IMR-90 (cell line): Measurements from ENCODE around the gene MYL10. TPM values are rescaled to one million over a fixed set of nuclear protein-coding genes. Genes with fewer than 3 reads are reported as not detected.

ENCODE experiments used
- ATAC-seq: fragments of 200-7000 bp; cut with Tn5 transposase; 2 replicates; pipeline ENCODE4 v1.9.1; 2020; ENCODE audit warnings: low read depth, mild to moderate bottlenecking, moderate library complexity
- BruUV-seq: library from RNA; stranded (reverse); fragments of 400-500 nt; replicated peaks from 2 replicates; lab custom pipeline; 2021; lab: Mats Ljungman, UMichigan
- CTCF ChIA-PET: fragments of 300-600 bp; formaldehyde crosslinking; extraction: SDS; loops from one replicate; lab custom pipeline; 2021; ENCODE audit warnings: antibody characterized with exemption; lab: Yijun Ruan, JAX
- POLR2A ChIA-PET: fragments of 300-600 bp; sonication (Branson Sonifier 250); formaldehyde crosslinking; loops from one replicate; lab custom pipeline; 2022; ENCODE audit warnings: antibody characterized with exemption; ENCODE audit not compliant: unreplicated experiment; lab: Charles Lee
- DNase-seq: peaks from one replicate; pipeline ENCODE4 v3.0.0; 2013
- H2AFZ ChIP-seq: replicated peaks from 2 replicates; pipeline ENCODE3; 2013; ENCODE audit warnings: low read length, mild to moderate bottlenecking; ENCODE audit not compliant: poor library complexity
- H2AK5ac ChIP-seq: 2 replicates; pipeline ENCODE4 v1.6.1; 2013; ENCODE audit warnings: low read depth, low read length, inconsistent platforms
- H2AK9ac ChIP-seq: replicated peaks from 2 replicates; pipeline ENCODE3; 2013; ENCODE audit warnings: mild to moderate bottlenecking, low read depth, low read length, moderate library complexity; ENCODE audit not compliant: poor library complexity
- H2BK120ac ChIP-seq: 2 replicates; pipeline ENCODE4 v1.6.1; 2013; ENCODE audit warnings: low read depth, low read length, inconsistent platforms
- H2BK15ac ChIP-seq: 3 replicates; pipeline ENCODE4 v1.6.1; 2013; ENCODE audit warnings: low read depth, low read length, inconsistent platforms
- H2BK20ac ChIP-seq: 2 replicates; pipeline ENCODE4 v1.6.1; 2013; ENCODE audit warnings: low read depth, mild to moderate bottlenecking, inconsistent platforms, low read length, moderate library complexity
- H2BK5ac ChIP-seq: 2 replicates; pipeline ENCODE4 v1.6.1; 2013; ENCODE audit warnings: mild to moderate bottlenecking, low read depth, low read length, inconsistent platforms; ENCODE audit not compliant: poor library complexity, severe bottlenecking
- H3K14ac ChIP-seq: replicated peaks from 2 replicates; pipeline ENCODE4 v1.6.1; 2013; ENCODE audit warnings: low read depth, low read length, inconsistent platforms
- H3K18ac ChIP-seq: 2 replicates; pipeline ENCODE4 v1.6.1; 2013; ENCODE audit warnings: low read depth, low read length, control low read depth
- H3K23ac ChIP-seq: 2 replicates; pipeline ENCODE4 v1.6.1; 2013; ENCODE audit warnings: low read depth, low read length, inconsistent platforms
- H3K27ac ChIP-seq: 2 replicates; pipeline ENCODE4 v1.5.1; 2013; ENCODE audit warnings: mild to moderate bottlenecking, control low read depth, low read length; ENCODE audit not compliant: insufficient read depth
- H3K27me3 ChIP-seq: 2 replicates; pipeline ENCODE4 v1.6.1; 2013; ENCODE audit warnings: low read length; ENCODE audit not compliant: control insufficient read depth, insufficient read depth
- H3K36me3 ChIP-seq: 2 replicates; pipeline ENCODE4 v1.6.1; 2013; ENCODE audit warnings: low read length, mixed read lengths; ENCODE audit not compliant: control insufficient read depth, insufficient read depth
- H3K4ac ChIP-seq: 2 replicates; pipeline ENCODE4 v1.6.1; 2013; ENCODE audit warnings: low read depth, low read length, inconsistent platforms
- H3K4me1 ChIP-seq: 2 replicates; pipeline ENCODE4 v1.6.1; 2013; ENCODE audit warnings: low read length, mixed read lengths; ENCODE audit not compliant: control insufficient read depth, insufficient read depth
- H3K4me2 ChIP-seq: 2 replicates; pipeline ENCODE4 v1.6.1; 2013; ENCODE audit warnings: low read depth, mild to moderate bottlenecking, control low read depth, low read length, moderate library complexity
- H3K4me3 ChIP-seq: 2 replicates; pipeline ENCODE4 v1.5.1; 2013; ENCODE audit warnings: low read depth, mild to moderate bottlenecking, control low read depth, low read length, moderate library complexity; ENCODE audit not compliant: insufficient read depth
- H3K56ac ChIP-seq: 2 replicates; pipeline ENCODE4 v1.6.1; 2013; ENCODE audit warnings: low read length, inconsistent platforms; ENCODE audit not compliant: insufficient read depth; ENCODE audit errors: extremely low read depth
- H3K79me1 ChIP-seq, 2 experiments: 2 replicates each; pipeline ENCODE4 v1.6.1; 2013; ENCODE audit warnings: low read length in 2 of 2, inconsistent platforms in 1 of 2, low read depth in 1 of 2
- H3K9ac ChIP-seq: 2 replicates; pipeline ENCODE4 v1.6.1; 2013; ENCODE audit warnings: low read depth, low read length, control low read depth
- H3K9me1 ChIP-seq: 2 replicates; pipeline ENCODE4 v1.6.1; 2013; ENCODE audit warnings: low read length, inconsistent platforms; ENCODE audit not compliant: insufficient read depth
- H3K9me3 ChIP-seq: 2 replicates; pipeline ENCODE4 v1.6.1; 2013; ENCODE audit warnings: low read length; ENCODE audit not compliant: control insufficient read depth, insufficient read depth
- H4K20me1 ChIP-seq: 2 replicates; pipeline ENCODE4 v1.6.1; 2013; ENCODE audit warnings: low read length, inconsistent platforms; ENCODE audit not compliant: insufficient read depth
- H4K5ac ChIP-seq: 2 replicates; pipeline ENCODE4 v1.6.1; 2013; ENCODE audit warnings: mild to moderate bottlenecking, low read depth, low read length, control low read depth
- H4K8ac ChIP-seq, 2 experiments: 2 replicates each; pipeline ENCODE4 v1.6.1; 2013; ENCODE audit warnings: low read depth in 2 of 2, low read length in 2 of 2, control low read depth in 1 of 2, inconsistent platforms in 1 of 2
- H4K91ac ChIP-seq: 2 replicates; pipeline ENCODE4 v1.6.1; 2013; ENCODE audit warnings: low read depth, low read length, inconsistent platforms; ENCODE audit not compliant: insufficient read depth
- BHLHE40 ChIP-seq: fragments of 150-350 bp; IDR thresholded peaks from 2 replicates; pipeline ENCODE4 v1.6.1; 2016; ENCODE audit warnings: mild to moderate bottlenecking, low read depth, low read length
- CEBPB ChIP-seq: IDR thresholded peaks from 2 replicates; pipeline ENCODE4 v1.6.1; 2012; ENCODE audit warnings: low read depth, low read length, improper control_type of control experiment
- CHD1 ChIP-seq: IDR thresholded peaks from 2 replicates; pipeline ENCODE4 v1.6.1; 2012; ENCODE audit warnings: low read depth, low read length, improper control_type of control experiment
- CTCF ChIP-seq: conservative IDR thresholded peaks from 2 replicates; pipeline ENCODE4 v1.5.1; 2012; ENCODE audit warnings: mild to moderate bottlenecking, low read depth, low read length, improper control_type of control experiment
- ELK1 ChIP-seq: fragments of 150-350 bp; IDR thresholded peaks from 2 replicates; pipeline ENCODE4 v1.6.1; 2016; ENCODE audit warnings: low read depth, mild to moderate bottlenecking, low read length, moderate library complexity, borderline replicate concordance
- MAFK ChIP-seq: IDR thresholded peaks from 2 replicates; pipeline ENCODE4 v1.6.1; 2012; ENCODE audit warnings: low read depth, low read length, improper control_type of control experiment
- MXI1 ChIP-seq: IDR thresholded peaks from 2 replicates; pipeline ENCODE4 v1.6.1; 2012; ENCODE audit warnings: low read depth, mild to moderate bottlenecking, low read length, moderate library complexity, borderline replicate concordance
- POLR2A ChIP-seq: IDR thresholded peaks from 2 replicates; pipeline ENCODE4 v1.6.1; 2012; ENCODE audit warnings: mild to moderate bottlenecking, low read depth, low read length
- RCOR1 ChIP-seq: IDR thresholded peaks from 2 replicates; pipeline ENCODE4 v1.6.1; 2012; ENCODE audit warnings: mild to moderate bottlenecking, low read length, improper control_type of control experiment; ENCODE audit not compliant: insufficient replicate concordance
- SMC3 ChIP-seq: fragments of 150-350 bp; IDR thresholded peaks from 2 replicates; pipeline ENCODE4 v1.6.1; 2016; ENCODE audit warnings: low read depth, mild to moderate bottlenecking, antibody characterized with exemption, low read length, moderate library complexity
- USF2 ChIP-seq: fragments of 150-350 bp; IDR thresholded peaks from 2 replicates; pipeline ENCODE4 v1.6.1; 2017; ENCODE audit warnings: mild to moderate bottlenecking, antibody characterized with exemption, low read length, low read depth
- WGBS, 2 experiments: methylation state at CpG; one replicate each; pipeline versions ENCODE4 v1.1.5 to v1.1.7; 2013; ENCODE audit warnings: missing lambda C conversion rate in 2 of 2; ENCODE audit not compliant: insufficient read length in 1 of 2; ENCODE audit errors: extremely low coverage in 2 of 2; 5-methylcytosine and 5-hydroxymethylcytosine counted together
- dilution Hi-C: fragments of 300-500 bp; cut with HindIII; formaldehyde crosslinking; loops from one replicate; pipeline ENCODE4 v1.14.3; 2018; ENCODE audit warnings: low sequenced_read_pairs; ENCODE audit not compliant: unreplicated experiment
- in situ Hi-C: fragments of 300-500 bp; cut with MboI; formaldehyde crosslinking; loops from 3 replicates; pipeline ENCODE4 v1.14.3; 2019; ENCODE audit warnings: low sequenced_read_pairs, inconsistent platforms, mixed read lengths
- intact Hi-C: fragments of 100-400 bp; cut with micrococcal nuclease; formaldehyde crosslinking; loops from 2 replicates; pipeline ENCODE4 v1.10.0; 2022
- polyA plus RNA-seq, 3 experiments: library from polyadenylated mRNA; depleted of rRNA; stranded (reverse); fragments of >200 nt; gene quantifications; 2 replicates each; pipeline ENCODE4 v1.2.3, GENCODE V29; 2012; ENCODE audit warnings: low replicate concordance in 1 of 3
- total RNA-seq: library from RNA; depleted of rRNA; stranded (reverse); fragments of >200 nt; gene quantifications from 2 replicates; pipeline ENCODE4 v1.2.3, GENCODE V29; 2012

MYL10 gene
- total and polyA plus RNA-seq, 2 of the 4 experiments (the other 2 are of a cell fraction), result not detected

GRCh38 chr7:101624246-101625001, 4.7 kb downstream of the MYL10 start:
- H3K4me1 ChIP-seq, result no peaks in the 10 kb centered on the region
- dilution Hi-C loops (no loop called here), intact Hi-C loops (no loop called here), in situ Hi-C loops (no loop called here)
- no peak overlapping the region for H2BK15ac ChIP-seq
- no peak overlapping the region for H3K4me3 ChIP-seq
- H4K20me1 ChIP-seq, result no peaks in the 10 kb centered on the region; the same call in 1 of the 2 replicates
- H2AK9ac ChIP-seq, result peak overlapping the region; percentile 42
- H3K27ac ChIP-seq, result no peak overlapping the region
- H3K14ac ChIP-seq, result no peak overlapping the region
- ATAC-seq (peak; percentile 56), DNase-seq (no peak)
- H2AK5ac ChIP-seq, result no peak overlapping the region
- no peak overlapping the region for H3K23ac ChIP-seq
- no peak overlapping the region for H4K5ac ChIP-seq
- no peaks in the 10 kb centered on the region for H3K79me1 ChIP-seq
- H3K27me3 ChIP-seq, result peaks cover 33% of the 10 kb centered on the region
- CTCF ChIA-PET, result no interaction called here
- H2BK5ac ChIP-seq, result no peak overlapping the region
- H2BK120ac ChIP-seq, result no peak overlapping the region
- H3K56ac ChIP-seq, result no peak overlapping the region
- BruUV-seq, result no TSS peak
- H4K91ac ChIP-seq, result no peak overlapping the region
- no peak for TF ChIP-seq MXI1
- no peak for TF ChIP-seq CEBPB
- TF ChIP-seq CTCF, result no peak
- TF ChIP-seq ELK1, result no peak
- no peak for TF ChIP-seq MAFK
- TF ChIP-seq CHD1, result no peak
- TF ChIP-seq SMC3, result no peak
- TF ChIP-seq USF2, result no peak
- TF ChIP-seq RCOR1, result no peak
- no peak for TF ChIP-seq BHLHE40
- no peak for TF ChIP-seq POLR2A
- POLR2A ChIA-PET, result no interaction called here
- no peak overlapping the region for H2BK20ac ChIP-seq
- no peaks in the 10 kb centered on the region for H3K9me1 ChIP-seq
- no peak overlapping the region for H3K4me2 ChIP-seq
- H3K18ac ChIP-seq, result no peak overlapping the region
- no peaks in the 10 kb centered on the region for H3K9me3 ChIP-seq
- no peak overlapping the region for H3K4ac ChIP-seq
- no peaks in the 10 kb centered on the region for H3K36me3 ChIP-seq
- no peak overlapping the region for H4K8ac ChIP-seq
- peak overlapping the region; percentile 51 for H2AFZ ChIP-seq
- 78% methylated on average over 6 of the region's 23 CpGs; no CpG with 5 or more reads in 1 of the 2 experiments for WGBS, 2 experiments
- no peak overlapping the region for H3K9ac ChIP-seq
